Measurements from ENCODE around the gene UBA7. TPM values are rescaled to one million over a fixed set of nuclear protein-coding genes. Genes with fewer than 3 reads are reported as not detected.

UBA7 gene
- total and polyA plus RNA-seq, 4 donors, result 53.0 to 112 (median 75.9) TPM

- Histone ChIP-seq H3K27me3 (ENCODE audit: control insufficient read depth in 3 of 3, insufficient read depth in 3 of 3, low read length in 2 of 3) (no peaks in the 10 kb centered on the region), H3K9ac (ENCODE audit: insufficient read depth in 1 of 2, low read length in 2 of 2) (no peak overlapping the region), H3K27ac (ENCODE audit: low read depth in 1 of 2, low read length in 1 of 2) (no peak overlapping the region), H3K36me3 (ENCODE audit: control insufficient read depth in 4 of 4, insufficient read depth in 4 of 4, low read length in 4 of 4) (peaks cover 0 to 3% (median 2%) of the 10 kb centered on the region in 4 donors), H3K9me3 (ENCODE audit: control insufficient read depth in 4 of 4, insufficient read depth in 3 of 4, low read length in 3 of 4) (no peaks in the 10 kb centered on the region), H3K4me1 (ENCODE audit: control insufficient read depth in 5 of 5, insufficient read depth in 5 of 5, low read length in 5 of 5) (peaks cover 4 to 15% (median 8%) of the 10 kb centered on the region in 5 donors), H3K4me3 (no peak overlapping the region)
- DNase-seq, result peak in 1 of 3 donors; percentile 6
- 75 to 78% methylated on average over 5 of the region's 5 CpGs for WGBS, 2 donors
- ATAC-seq (ENCODE audit: insufficient read depth, low FRiP score), result no peak
- TF ChIP-seq, protein P1, sequence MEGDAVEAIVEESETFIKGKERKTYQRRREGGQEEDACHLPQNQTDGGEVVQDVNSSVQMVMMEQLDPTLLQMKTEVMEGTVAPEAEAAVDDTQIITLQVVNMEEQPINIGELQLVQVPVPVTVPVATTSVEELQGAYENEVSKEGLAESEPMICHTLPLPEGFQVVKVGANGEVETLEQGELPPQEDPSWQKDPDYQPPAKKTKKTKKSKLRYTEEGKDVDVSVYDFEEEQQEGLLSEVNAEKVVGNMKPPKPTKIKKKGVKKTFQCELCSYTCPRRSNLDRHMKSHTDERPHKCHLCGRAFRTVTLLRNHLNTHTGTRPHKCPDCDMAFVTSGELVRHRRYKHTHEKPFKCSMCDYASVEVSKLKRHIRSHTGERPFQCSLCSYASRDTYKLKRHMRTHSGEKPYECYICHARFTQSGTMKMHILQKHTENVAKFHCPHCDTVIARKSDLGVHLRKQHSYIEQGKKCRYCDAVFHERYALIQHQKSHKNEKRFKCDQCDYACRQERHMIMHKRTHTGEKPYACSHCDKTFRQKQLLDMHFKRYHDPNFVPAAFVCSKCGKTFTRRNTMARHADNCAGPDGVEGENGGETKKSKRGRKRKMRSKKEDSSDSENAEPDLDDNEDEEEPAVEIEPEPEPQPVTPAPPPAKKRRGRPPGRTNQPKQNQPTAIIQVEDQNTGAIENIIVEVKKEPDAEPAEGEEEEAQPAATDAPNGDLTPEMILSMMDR (IDR thresholded peaks at IDR 0.05; ENCODE audit: control extremely low read depth, extremely low read depth), result no peak
These were observed 26.2 kb downstream of the UBA7 start for GRCh38 chr3:49787536-49787935.

DNA sequence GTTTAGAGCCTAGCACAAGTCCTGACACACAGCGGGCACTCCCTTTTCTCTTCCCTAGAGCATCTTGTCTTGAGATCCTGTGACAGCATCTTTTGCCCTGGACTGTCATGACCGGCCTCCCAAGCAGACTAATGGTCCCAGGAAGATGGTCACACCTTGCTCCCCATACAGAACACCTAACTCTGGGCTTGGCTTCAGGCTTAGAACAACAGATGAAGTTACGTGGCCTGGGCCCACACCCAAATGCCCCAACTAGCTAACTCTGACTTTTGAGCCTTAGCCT, 26.6 kb downstream of the UBA7 start:
- WGBS, 2 donors, result 59 to 61% methylated on average over 3 of the region's 3 CpGs
- peaks cover 4 to 15% (median 8%) of the 10 kb centered on the region in 5 donors for H3K4me1 ChIP-seq (ENCODE audit: control insufficient read depth in 5 of 5, insufficient read depth in 5 of 5, low read length in 5 of 5)
- H3K27ac ChIP-seq (ENCODE audit: low read depth in 1 of 2, low read length in 1 of 2), result peak overlapping the region in 1 of 2 donors; percentile 88
- H3K9me3 ChIP-seq (ENCODE audit: control insufficient read depth in 4 of 4, insufficient read depth in 3 of 4, low read length in 3 of 4), result no peaks in the 10 kb centered on the region
- peaks cover 0 to 3% (median 2%) of the 10 kb centered on the region in 4 donors for H3K36me3 ChIP-seq (ENCODE audit: control insufficient read depth in 4 of 4, insufficient read depth in 4 of 4, low read length in 4 of 4)
- no peak overlapping the region for H3K4me3 ChIP-seq
- TF ChIP-seq, protein P1 (IDR thresholded peaks at IDR 0.05; ENCODE audit: control extremely low read depth, extremely low read depth), result no peak
- no peaks in the 10 kb centered on the region for H3K27me3 ChIP-seq (ENCODE audit: control insufficient read depth in 3 of 3, insufficient read depth in 3 of 3, low read length in 2 of 3)
- no peak for ATAC-seq (ENCODE audit: insufficient read depth, low FRiP score)
- no peak for DNase-seq
- H3K9ac ChIP-seq (ENCODE audit: insufficient read depth in 1 of 2, low read length in 2 of 2), result peak overlapping the region; percentile 83 to 91

DNA sequence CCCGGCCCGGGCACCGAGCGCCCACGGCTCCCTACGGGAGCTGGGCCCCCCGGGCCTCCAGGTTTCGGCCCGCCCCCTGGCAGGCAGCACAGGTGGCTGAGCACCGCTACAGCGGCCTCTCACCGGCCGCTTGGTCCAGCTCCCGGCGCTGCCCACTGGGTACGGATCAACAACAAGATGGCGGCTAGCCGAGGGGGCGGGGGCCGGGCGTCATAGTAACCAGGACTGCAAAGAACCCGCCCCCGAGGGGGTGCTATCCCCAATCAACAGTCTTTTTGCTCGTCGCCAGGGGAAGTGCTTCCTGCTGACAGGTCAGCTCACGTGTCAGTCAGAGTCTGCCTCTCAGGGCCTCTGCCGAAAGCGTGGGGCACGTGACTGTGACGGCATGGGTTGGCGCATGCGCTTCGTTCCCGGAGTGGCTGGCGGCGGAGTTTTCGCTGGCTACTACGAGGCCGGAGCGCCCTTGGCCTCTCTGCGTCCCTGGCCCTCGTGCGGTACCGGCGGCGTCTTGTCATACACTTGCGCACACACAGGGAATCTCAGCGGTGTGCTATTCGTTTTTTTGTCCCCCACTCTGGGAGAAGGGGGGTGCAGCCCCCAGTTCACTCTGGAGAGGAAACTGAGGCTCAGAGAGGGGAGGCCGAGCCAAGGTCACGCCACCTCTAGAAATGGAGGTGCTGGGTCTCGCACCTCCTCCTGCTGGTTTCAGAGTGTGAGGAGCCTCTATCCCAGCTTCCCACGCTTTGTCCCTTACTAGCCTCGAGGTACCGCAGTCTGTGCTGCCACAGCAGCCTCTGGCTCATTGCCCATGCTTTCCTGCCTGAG, 27.2 kb downstream of the UBA7 start, which contains the start of gene IP6K1:
Gene IP6K1, minus strand, starts transcription at position 186 of the 825 bp plus-strand sequence. CDS start 38,502 bp downstream, outside the sequence.
- H3K27me3 ChIP-seq (ENCODE audit: control insufficient read depth in 3 of 3, insufficient read depth in 3 of 3, low read length in 2 of 3), result no peaks in the 10 kb centered on the region
- H3K4me3 ChIP-seq, result peak within 1 kb of the TSS; percentile 76
- DNase-seq, result peak; percentile 100
- 2 to 4% methylated on average over 55 of the region's 55 CpGs for WGBS, 2 donors
- ATAC-seq (ENCODE audit: insufficient read depth, low FRiP score), result peak; percentile 99
- peaks cover 4 to 15% (median 8%) of the 10 kb centered on the region in 5 donors for H3K4me1 ChIP-seq (ENCODE audit: control insufficient read depth in 5 of 5, insufficient read depth in 5 of 5, low read length in 5 of 5)
- H3K36me3 ChIP-seq (ENCODE audit: control insufficient read depth in 4 of 4, insufficient read depth in 4 of 4, low read length in 4 of 4), result peaks cover 0 to 5% (median 3%) of the 10 kb centered on the region in 4 donors
- H3K27ac ChIP-seq (ENCODE audit: low read depth in 1 of 2, low read length in 1 of 2), result peak within 1 kb of the TSS; percentile 89 to 98
- TF ChIP-seq, protein P1 (IDR thresholded peaks at IDR 0.05; ENCODE audit: control extremely low read depth, extremely low read depth), result no peak
- H3K9ac ChIP-seq (ENCODE audit: insufficient read depth in 1 of 2, low read length in 2 of 2), result peak within 1 kb of the TSS; percentile 83 to 91
- no peaks in the 10 kb centered on the region for H3K9me3 ChIP-seq (ENCODE audit: control insufficient read depth in 4 of 4, insufficient read depth in 3 of 4, low read length in 3 of 4)

All from lung (tissue), 12 donors.